DMS153 (cell line): ENCODE results near the gene GRIPAP1.

Source experiments
- DNase-seq: peaks from one replicate; lab custom pipeline; 2025; lab: John Stamatoyannopoulos, UW

GRIPAP1 gene

GRCh38 chrX:48958635-48959094 is 43.4 kb downstream of the GRIPAP1 start:
- DNase-seq = no peak

GRCh38 chrX:48957827-48958634 is 44.0 kb downstream of the GRIPAP1 start:
- peak; percentile 90 for DNase-seq

- DNase-seq = peak; percentile 58
Observed at GRCh38 chrX:48957477-48957826, 44.6 kb downstream of the GRIPAP1 start, which contains the start of gene OTUD5. Gene OTUD5 (minus strand): TSS chrX:48957607. CDS start chrX:48957570, 37 bp downstream.

- DNase-seq = no peak
Observed at GRCh38 chrX:48956728-48957414, 45.2 kb downstream of the GRIPAP1 start.

- no peak for DNase-seq
Observed at GRCh38 chrX:48948589-48948988, 53.5 kb downstream of the GRIPAP1 start.

GRCh38 chrX:48945517-48946348 is 56.3 kb downstream of the GRIPAP1 start:
- DNase-seq = no peak

- DNase-seq = no peak
Observed at GRCh38 chrX:48942895-48943294, 59.2 kb downstream of the GRIPAP1 start.

GRCh38 chrX:48940404-48940955 is 61.6 kb downstream of the GRIPAP1 start:
- DNase-seq = no peak

GRCh38 chrX:48939524-48940228 is 62.4 kb downstream of the GRIPAP1 start:
- DNase-seq = no peak

- no peak for DNase-seq
Observed at GRCh38 chrX:48938721-48939425, 63.2 kb downstream of the GRIPAP1 start.

GRCh38 chrX:48937054-48937907 is 64.8 kb downstream of the GRIPAP1 start:
- no peak for DNase-seq

- no peak for DNase-seq
Observed at GRCh38 chrX:48936429-48937053, 65.5 kb downstream of the GRIPAP1 start.

- DNase-seq = no peak
Observed at GRCh38 chrX:48935301-48935670, 66.8 kb downstream of the GRIPAP1 start.

- no peak for DNase-seq
Observed at GRCh38 chrX:48934581-48935300, 67.3 kb downstream of the GRIPAP1 start.

GRCh38 chrX:48933757-48934156 is 68.3 kb downstream of the GRIPAP1 start:
- DNase-seq = no peak

GRCh38 chrX:48927736-48928382 is 74.2 kb downstream of the GRIPAP1 start:
- no peak for DNase-seq

GRCh38 chrX:48927123-48927522 is 74.9 kb downstream of the GRIPAP1 start:
- no peak for DNase-seq

- no peak for DNase-seq
Observed at GRCh38 chrX:48924270-48924669, 77.8 kb downstream of the GRIPAP1 start.
